Measurements from ENCODE around the gene MED20. TPM values are rescaled to one million over a fixed set of nuclear protein-coding genes. Genes with fewer than 3 reads are reported as not detected.

MED20 gene
- polyA plus RNA-seq, 1 of the 3 experiments (the other 2 are of a cell fraction) = 25.1 TPM

DNA sequence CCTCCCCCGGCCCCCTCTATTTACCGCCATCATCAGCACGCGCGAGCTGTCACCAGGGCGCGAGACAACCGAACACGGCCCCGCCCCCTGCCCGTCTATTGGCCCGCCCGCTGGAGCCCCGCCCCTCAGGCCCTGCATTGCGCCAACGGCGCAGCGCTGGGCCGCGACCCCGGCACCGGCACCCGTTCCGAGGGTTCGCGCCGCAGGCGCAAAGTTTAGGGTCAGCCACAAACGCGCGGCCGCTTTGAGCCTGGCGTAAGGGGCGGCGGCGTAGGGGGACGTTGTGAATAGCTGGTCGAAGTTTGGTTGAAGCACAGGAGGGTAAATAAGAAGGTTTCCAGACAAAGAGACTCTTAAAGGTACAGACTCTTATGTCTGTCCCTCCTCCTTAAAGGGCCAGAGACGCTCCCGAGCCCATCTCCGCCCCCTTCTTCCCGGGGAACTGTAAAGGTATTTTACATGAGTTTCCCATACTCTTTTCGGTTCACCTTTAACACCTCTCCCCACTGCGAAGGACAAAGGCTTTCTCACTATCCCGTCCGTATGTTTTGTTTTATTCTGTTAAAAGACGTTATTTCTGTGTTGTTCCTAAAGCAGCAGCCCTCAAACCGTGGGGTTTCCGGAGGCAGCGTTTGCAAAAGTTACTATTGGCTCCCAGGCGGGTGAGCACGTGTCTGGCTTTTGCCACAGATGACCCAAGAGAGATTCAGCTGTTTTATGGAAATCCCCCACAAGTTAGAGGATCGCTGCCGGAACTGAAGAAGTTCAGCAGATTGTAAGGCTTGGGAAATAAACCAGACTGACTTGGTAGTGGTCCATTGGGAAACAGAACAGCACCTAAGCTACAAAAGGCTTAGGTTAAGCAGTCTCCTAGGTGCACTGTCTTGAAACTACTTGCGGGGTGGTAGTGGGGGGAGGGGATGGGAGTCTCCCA lies 25.4 kb downstream of the MED20 start, which contains the start of gene USP49 (continued):
- TF ChIP-seq REST (IDR thresholded peaks at IDR 0.05; ENCODE audit: low read depth, low read length) = no peak
- peak; percentile 58; the same call in 1 of the 2 replicates for TF ChIP-seq SIN3A (IDR thresholded peaks at IDR 0.05; ENCODE audit: borderline replicate concordance, low read depth, low read length)
- TF ChIP-seq NRF1 (IDR thresholded peaks at IDR 0.05; ENCODE audit: low read depth, low read length) = no peak
- TF ChIP-seq ZBTB33 (IDR thresholded peaks at IDR 0.05; ENCODE audit: borderline replicate concordance, low read depth) = no peak
- 0 out of 2 replicates have a peak, but pooled peaks have one; percentile 21 for TF ChIP-seq RFX5 (IDR thresholded peaks at IDR 0.05; ENCODE audit: low read length)
- no peak for TF ChIP-seq NFIC (IDR thresholded peaks at IDR 0.05; ENCODE audit: borderline replicate concordance)

- Histone ChIP-seq H2AFZ (ENCODE audit: low read depth) (peak overlapping the region; percentile 82), H3K4me3 (ENCODE audit: low read depth in 2 of 2, low read length in 1 of 2) (peak overlapping the region; percentile 83 to 94), H3K27ac (ENCODE audit: low read depth in 2 of 2, low read length in 1 of 2) (no peak overlapping the region; a peak in 1 of 4 replicates), H3K36me3 (replicated peaks in 1 of 2; ENCODE audit: control insufficient read depth in 1 of 2, insufficient read depth in 2 of 2, low read length in 1 of 2) (peaks cover 0 to 2% of the 10 kb centered on the region in 2 experiments), H3K4me1 (ENCODE audit: control insufficient read depth in 1 of 2, insufficient read depth in 2 of 2, low read depth in 1 of 2, low read length in 1 of 2) (peaks cover 5 to 12% of the 10 kb centered on the region in 2 experiments; a peak in 2 of 4 replicates), H3K79me2 (ENCODE audit: insufficient read depth) (peaks cover 3% of the 10 kb centered on the region; the same call in 1 of the 2 replicates), H3K9me2 (no peaks in the 10 kb centered on the region), H4K20me1 (ENCODE audit: insufficient read depth) (no peaks in the 10 kb centered on the region), H3K4me2 (peak overlapping the region; percentile 88), H3K27me3 (ENCODE audit: insufficient read depth) (no peaks in the 10 kb centered on the region), H3K9me3 (no peaks in the 10 kb centered on the region), H3K9ac (peak overlapping the region; percentile 77; the same call in 1 of the 2 replicates), H3F3A (replicated peaks; ENCODE audit: insufficient read depth) (peaks cover 8% of the 10 kb centered on the region)
- WGBS (ENCODE audit: low lambda C conversion rate) = 4% methylated on average over 42 of the region's 56 CpGs
- DNase-seq = no peak
- POLR2A ChIA-PET = interaction anchor here (0.7 kb wide), 1 partner anchor 26 kb away, joined by 3 read pairs; the partner anchor contains the start of genes BYSL and MED20
- CTCF ChIA-PET = interaction anchor here (1.1 to 1.9 kb wide), 2 partner anchors 27 to 108 kb away, joined by 3 to 13 read pairs; partner anchors contain the start of genes BYSL and MED20
- no peak for TF ChIP-seq NRF1 (IDR thresholded peaks at IDR 0.05; ENCODE audit: low read depth, low read length)
- no peak for TF ChIP-seq CHD2 (IDR thresholded peaks at IDR 0.05; ENCODE audit: low read length, partially characterized antibody)
- TF ChIP-seq GATA2 (CRISPR knock-in tag; IDR thresholded peaks at IDR 0.05) = no peak
- no peak for TF ChIP-seq ELF1 (IDR thresholded peaks at IDR 0.05)
- TF ChIP-seq IRF3 (IDR thresholded peaks at IDR 0.05; ENCODE audit: low read depth, low read length) = no peak
- TF ChIP-seq TAF1 (IDR thresholded peaks at IDR 0.05; ENCODE audit: borderline replicate concordance, low read depth, low read length) = no peak
- TF ChIP-seq RFX5 (IDR thresholded peaks at IDR 0.05; ENCODE audit: low read length) = no peak
- TF ChIP-seq EZH2phosphoT487 (IDR thresholded peaks at IDR 0.05; ENCODE audit: borderline replicate concordance, low read depth) = no peak
- no peak for TF ChIP-seq TCF12 (IDR thresholded peaks at IDR 0.05)
- no peak for TF ChIP-seq REST (IDR thresholded peaks at IDR 0.05; ENCODE audit: low read depth, low read length)
Measured at GRCh38 chr6:41894366-41895299, 26.3 kb downstream of the MED20 start.

All from SK-N-SH (cell line).